ENCODE data around the gene CD8B.

The CD8B gene

DNA sequence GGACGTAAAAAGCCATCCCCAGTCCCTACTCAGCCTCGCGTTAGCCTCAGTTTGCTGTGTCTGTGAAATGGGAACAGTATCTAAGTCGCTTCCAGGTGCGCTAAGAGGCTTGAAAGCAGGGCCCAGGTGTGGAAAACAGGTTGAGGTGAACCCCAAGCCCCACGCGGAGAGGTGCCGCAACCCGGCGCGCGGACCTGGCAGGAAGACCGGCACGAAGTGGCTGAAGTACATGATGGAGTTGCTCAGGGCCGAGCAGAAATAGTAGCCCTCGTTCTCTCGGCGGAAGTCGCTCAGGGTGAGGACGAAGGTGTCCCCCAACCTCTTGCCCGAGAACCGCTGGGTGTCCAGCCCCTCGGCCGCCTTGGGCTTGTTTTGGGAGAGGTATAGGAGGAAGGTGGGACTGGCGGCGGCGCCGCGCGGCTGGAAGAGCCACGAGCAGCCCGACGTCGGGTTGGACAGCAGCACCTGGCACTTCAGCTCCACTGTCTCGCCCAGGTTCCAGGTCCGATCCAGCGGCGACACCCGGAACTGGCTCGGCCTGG lies 71.5 kb downstream of the CD8B start:
- DNase-seq (ENCODE audit: low read depth): no peak
- in situ Hi-C loops (cut with HindIII; ENCODE audit: low sequenced_read_pairs): no loop called here

DNA sequence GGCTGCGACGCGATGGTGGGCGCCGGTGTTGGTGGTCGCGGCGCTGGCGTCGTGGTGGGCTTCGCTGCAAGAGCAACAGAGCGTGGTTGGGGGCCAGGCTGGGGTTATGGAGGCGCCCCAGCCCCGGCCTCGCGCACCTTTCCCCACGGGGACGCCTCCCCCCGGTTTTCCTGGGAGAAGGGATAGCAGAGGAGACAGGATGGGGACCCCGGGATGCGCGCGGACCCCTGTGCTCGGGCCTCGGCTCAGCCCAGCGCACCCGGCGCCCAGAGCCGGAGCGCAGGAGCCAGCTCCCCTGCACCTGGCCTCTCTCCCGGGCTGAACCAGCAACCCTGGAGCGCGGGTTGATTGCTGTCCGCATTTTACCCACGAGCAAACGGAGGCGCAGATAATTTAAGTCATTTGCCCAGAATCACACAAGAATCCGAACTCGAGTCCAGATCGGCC lies 72.0 kb downstream of the CD8B start:
- no peak for DNase-seq (ENCODE audit: low read depth)
- TF ChIP-seq, protein P1, sequence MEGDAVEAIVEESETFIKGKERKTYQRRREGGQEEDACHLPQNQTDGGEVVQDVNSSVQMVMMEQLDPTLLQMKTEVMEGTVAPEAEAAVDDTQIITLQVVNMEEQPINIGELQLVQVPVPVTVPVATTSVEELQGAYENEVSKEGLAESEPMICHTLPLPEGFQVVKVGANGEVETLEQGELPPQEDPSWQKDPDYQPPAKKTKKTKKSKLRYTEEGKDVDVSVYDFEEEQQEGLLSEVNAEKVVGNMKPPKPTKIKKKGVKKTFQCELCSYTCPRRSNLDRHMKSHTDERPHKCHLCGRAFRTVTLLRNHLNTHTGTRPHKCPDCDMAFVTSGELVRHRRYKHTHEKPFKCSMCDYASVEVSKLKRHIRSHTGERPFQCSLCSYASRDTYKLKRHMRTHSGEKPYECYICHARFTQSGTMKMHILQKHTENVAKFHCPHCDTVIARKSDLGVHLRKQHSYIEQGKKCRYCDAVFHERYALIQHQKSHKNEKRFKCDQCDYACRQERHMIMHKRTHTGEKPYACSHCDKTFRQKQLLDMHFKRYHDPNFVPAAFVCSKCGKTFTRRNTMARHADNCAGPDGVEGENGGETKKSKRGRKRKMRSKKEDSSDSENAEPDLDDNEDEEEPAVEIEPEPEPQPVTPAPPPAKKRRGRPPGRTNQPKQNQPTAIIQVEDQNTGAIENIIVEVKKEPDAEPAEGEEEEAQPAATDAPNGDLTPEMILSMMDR (IDR thresholded peaks at IDR 0.05; ENCODE audit: low read depth, low read length, missing control alignments): no peak
- no peak overlapping the region for H3K4me3 ChIP-seq (ENCODE audit: low read depth, low read length)
- in situ Hi-C loops (cut with HindIII; ENCODE audit: low sequenced_read_pairs): no loop called here

More for the DNA sequence above, 71.5 kb downstream of the CD8B start:
- TF ChIP-seq, protein P1 (IDR thresholded peaks at IDR 0.05; ENCODE audit: low read depth, low read length, missing control alignments): no peak
- no peak overlapping the region for H3K4me3 ChIP-seq (ENCODE audit: low read depth, low read length)

DNA sequence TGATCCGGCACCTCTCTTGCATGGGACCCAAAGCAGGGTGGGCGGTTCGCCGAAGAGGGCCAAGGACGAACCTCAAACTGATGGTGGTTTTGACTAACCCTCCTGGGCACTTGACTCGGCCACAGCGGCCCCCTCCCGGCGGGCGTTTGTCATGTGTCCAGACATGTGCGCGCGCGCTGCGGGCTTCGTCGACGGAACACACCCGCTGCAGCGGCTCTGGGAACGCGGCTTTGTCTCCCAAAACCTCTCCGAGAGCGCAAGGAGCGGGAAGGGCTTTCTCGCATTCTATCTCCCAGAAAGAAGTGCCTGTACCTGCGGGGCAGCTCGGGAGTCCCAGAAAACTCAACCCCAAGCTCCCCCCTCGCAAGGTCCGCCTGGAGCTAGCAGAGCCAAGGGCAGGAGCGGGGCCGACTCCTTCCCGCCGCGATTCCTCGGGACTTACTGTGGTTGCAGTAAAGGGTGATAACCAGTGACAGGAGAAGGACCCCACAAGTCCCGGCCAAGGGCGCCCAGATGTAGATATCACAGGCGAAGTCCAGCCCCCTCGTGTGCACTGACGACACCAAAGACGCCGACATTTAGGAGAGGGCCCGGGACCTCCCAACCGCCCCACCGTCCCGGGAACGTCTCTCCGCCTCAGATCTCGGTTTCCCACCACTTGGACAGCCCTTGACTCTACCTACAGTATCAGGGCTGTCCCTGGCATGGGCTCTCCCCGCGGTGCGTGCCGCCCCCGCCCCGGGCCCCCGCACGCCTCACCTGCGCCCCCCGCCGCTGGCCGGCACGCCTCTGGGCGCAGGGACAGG lies 72.6 kb downstream of the CD8B start:
- in situ Hi-C loops (cut with HindIII; ENCODE audit: low sequenced_read_pairs): no loop called here
- no peak overlapping the region for H3K4me3 ChIP-seq (ENCODE audit: low read depth, low read length)
- TF ChIP-seq, protein P1 (IDR thresholded peaks at IDR 0.05; ENCODE audit: low read depth, low read length, missing control alignments): no peak
- no peak for DNase-seq (ENCODE audit: low read depth)

DNA sequence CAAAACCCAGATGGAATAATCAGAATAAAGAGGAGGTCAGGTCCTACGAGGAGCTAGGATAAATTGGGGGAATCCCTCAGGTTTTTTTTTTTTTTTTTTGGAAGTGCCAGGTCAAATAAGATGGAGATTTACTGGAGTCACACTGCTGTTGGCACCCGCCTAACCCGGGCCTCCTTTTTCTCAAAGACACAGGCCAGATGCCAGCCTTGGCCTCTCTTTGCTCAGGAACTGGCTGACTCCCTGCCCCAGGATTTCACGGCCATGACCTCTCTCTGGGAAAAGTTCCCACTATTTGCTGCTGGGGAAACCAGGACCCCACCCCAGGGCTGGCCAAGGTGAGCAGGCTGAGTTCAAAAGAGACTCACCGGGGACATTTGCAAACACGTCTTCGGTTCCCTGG lies 73.5 kb downstream of the CD8B start:
- H3K4me3 ChIP-seq (ENCODE audit: low read depth, low read length): no peak overlapping the region
- TF ChIP-seq, protein P1 (IDR thresholded peaks at IDR 0.05; ENCODE audit: low read depth, low read length, missing control alignments): no peak
- in situ Hi-C loops (cut with HindIII; ENCODE audit: low sequenced_read_pairs): no loop called here
- no peak for DNase-seq (ENCODE audit: low read depth)

DNA sequence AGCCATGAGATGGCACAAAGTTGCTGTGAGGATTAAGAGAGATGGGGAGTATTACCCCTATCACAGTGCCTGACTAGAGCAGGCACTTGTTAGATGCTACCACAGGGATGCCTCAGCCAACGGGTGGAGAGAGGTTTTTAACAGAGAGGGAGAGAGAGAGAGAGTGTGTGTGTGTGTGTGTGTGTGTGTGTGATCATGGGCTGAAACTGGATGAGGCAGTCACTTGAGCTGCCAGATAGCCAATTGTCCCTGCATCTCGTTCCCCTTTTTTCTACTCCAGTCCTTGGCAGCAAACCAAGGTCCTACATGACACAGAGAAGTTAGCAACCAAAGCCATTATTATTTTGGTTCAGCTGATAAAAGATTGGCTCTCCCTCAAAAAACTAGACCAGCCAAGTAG lies 74.0 kb downstream of the CD8B start:
- DNase-seq (ENCODE audit: low read depth): no peak
- H3K4me3 ChIP-seq (ENCODE audit: low read depth, low read length): no peak overlapping the region
- TF ChIP-seq, protein P1 (IDR thresholded peaks at IDR 0.05; ENCODE audit: low read depth, low read length, missing control alignments): no peak
- in situ Hi-C loops (cut with HindIII; ENCODE audit: low sequenced_read_pairs): no loop called here

DNA sequence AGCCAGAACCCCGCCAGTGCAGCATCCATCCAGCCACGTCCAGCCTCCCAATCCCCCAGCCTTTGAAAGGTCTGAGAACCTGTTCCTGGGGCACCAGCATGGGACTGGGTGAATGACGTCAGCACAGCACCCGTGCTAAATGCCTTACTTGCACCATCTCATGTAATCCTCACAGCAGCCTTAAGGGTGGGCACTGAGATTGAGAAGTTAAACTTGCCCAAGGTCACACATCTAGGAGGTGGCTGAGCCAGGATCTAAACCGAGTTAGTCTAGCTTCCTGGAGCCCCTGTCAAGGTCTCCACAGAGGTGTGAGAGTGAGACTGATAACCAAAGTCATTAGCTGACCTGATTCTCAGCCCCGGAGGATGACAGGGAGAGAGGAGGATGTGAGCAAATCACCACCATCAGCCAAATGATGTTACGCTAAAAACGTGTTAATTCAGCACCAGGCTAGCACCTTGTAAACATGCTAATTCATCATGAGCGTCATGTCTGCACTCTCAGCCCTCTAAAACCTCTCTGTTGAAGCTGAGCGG lies 75.6 kb downstream of the CD8B start:
- in situ Hi-C loops (cut with HindIII; ENCODE audit: low sequenced_read_pairs): no loop called here
- H3K4me3 ChIP-seq (ENCODE audit: low read depth, low read length): no peak overlapping the region
- no peak for DNase-seq (ENCODE audit: low read depth)
- TF ChIP-seq, protein P1 (IDR thresholded peaks at IDR 0.05; ENCODE audit: low read depth, low read length, missing control alignments): no peak
